ENCODE measurements around the gene HNRNPA2B1. TPM values are rescaled to one million over a fixed set of nuclear protein-coding genes. Genes with fewer than 3 reads are reported as not detected.

HNRNPA2B1 gene
- total and polyA plus RNA-seq, 8 donors: 84.7 to 464 (median 165) TPM

- 0% methylated on average over 51 to 68 of the region's 68 CpGs for WGBS, 2 donors
- ATAC-seq: peak; percentile 0 to 20 (median 6)
- Histone ChIP-seq H3K4me3 (peak overlapping the region; percentile 68 to 93 (median 83)), H3K9me3 (no peaks in the 10 kb centered on the region), H3K36me3 (peaks cover 0 to 14% (median 2%) of the 10 kb centered on the region in 3 donors), H3K4me1 (peaks cover 12 to 16% (median 16%) of the 10 kb centered on the region in 3 donors), H3K27me3 (no peaks in the 10 kb centered on the region), H3K27ac (peak overlapping the region; percentile 94 to 100 (median 98))
- intact Hi-C loops (cut with DNase I): no loop called here
- peak in 5 of 6 donors; percentile 63 to 82 (median 73) for DNase-seq
- no peak for FAIRE-seq
- TF ChIP-seq CTCF (IDR thresholded peaks at IDR 0.05): no peak
These were observed 1.8 kb upstream of the HNRNPA2B1 start for GRCh38 chr7:26202019-26202990.

- TF ChIP-seq CTCF (IDR thresholded peaks at IDR 0.05): no peak
- 1 to 10% methylated on average over 67 to 86 of the region's 86 CpGs for WGBS, 2 donors
- H3K4me1 ChIP-seq: peaks cover 12 to 24% (median 23%) of the 10 kb centered on the region in 3 donors
These were observed 887 bp upstream of the HNRNPA2B1 start, which contains the start of gene CBX3 for GRCh38 chr7:26201247-26202018. TSS of gene CBX3 (plus strand) at chr7:26201745. CDS start at chr7:26202999, 1,254 bp downstream.

GRCh38 chr7:26200038-26200443 is 505 bp downstream of the HNRNPA2B1 start:
- intact Hi-C loops (cut with DNase I): no loop called here

More at GRCh38 chr7:26201247-26202018, 887 bp upstream of the HNRNPA2B1 start, which contains the start of gene CBX3:
- FAIRE-seq: no peak
- intact Hi-C loops (cut with DNase I): no loop called here
- H3K4me3 ChIP-seq: peak within 1 kb of the TSS; percentile 68 to 93 (median 83)
- peaks cover 0 to 13% (median 11%) of the 10 kb centered on the region in 3 donors for H3K36me3 ChIP-seq
- peak within 1 kb of the TSS; percentile 94 to 100 (median 98) for H3K27ac ChIP-seq
- no peaks in the 10 kb centered on the region for H3K9me3 ChIP-seq
- no peaks in the 10 kb centered on the region for H3K27me3 ChIP-seq
- peak; percentile 54 to 73 (median 62) for ATAC-seq
- peak; percentile 84 to 93 (median 92) for DNase-seq

More at GRCh38 chr7:26200038-26200443, 505 bp downstream of the HNRNPA2B1 start:
- WGBS, 2 donors: 1% methylated on average over 29 of the region's 29 CpGs
- no peaks in the 10 kb centered on the region for H3K9me3 ChIP-seq
- H3K27ac ChIP-seq: peak overlapping the region; percentile 94 to 100 (median 98)
- ATAC-seq: peak; percentile 27 to 50 (median 44)
- TF ChIP-seq CTCF (IDR thresholded peaks at IDR 0.05): no peak
- no peak for FAIRE-seq
- H3K4me3 ChIP-seq: peak overlapping the region; percentile 45 to 93 (median 80)
- H3K4me1 ChIP-seq: peaks cover 22 to 35% (median 31%) of the 10 kb centered on the region in 3 donors
- H3K27me3 ChIP-seq: no peaks in the 10 kb centered on the region
- peak; percentile 62 to 87 (median 78) for DNase-seq
- peaks cover 0 to 25% (median 22%) of the 10 kb centered on the region in 3 donors for H3K36me3 ChIP-seq

All from pancreas (tissue), 10 donors.